Measurements from ENCODE around the gene AUTS2.

GRCh38 chr7:70353946-70354335 is 755.7 kb downstream of the AUTS2 start:
- TF ChIP-seq CTCF (IDR thresholded peaks at IDR 0.05; ENCODE audit: low read depth, low read length, missing input control) (no peak), ZBTB33 (IDR thresholded peaks at IDR 0.05) (no peak)
